B cell (primary cell): ENCODE measurements around the gene THADA. TPM values are rescaled to one million over a fixed set of nuclear protein-coding genes. Genes with fewer than 3 reads are reported as not detected.

Experiments used
- ATAC-seq: fragments of 200-7000 bp; cut with Tn5 transposase; one replicate; pipeline ENCODE4 v1.10.0; 2021; ENCODE audit warnings: low read depth, mild to moderate bottlenecking, moderate number of reproducible peaks, moderate library complexity
- CTCF ChIA-PET: fragments of 350-600 bp; sonication (Branson Sonifier 250); formaldehyde crosslinking; loops from one replicate; lab custom pipeline; 2021; ENCODE audit warnings: antibody characterized with exemption, inconsistent platforms; lab: Charles Lee
- POLR2A ChIA-PET: fragments of 350-600 bp; sonication (Branson Sonifier 250); formaldehyde crosslinking; loops from one replicate; lab custom pipeline; 2021; ENCODE audit warnings: antibody characterized with exemption; lab: Charles Lee
- DNase-seq: peaks from one replicate; pipeline ENCODE4 v3.0.0; 2013
- H2AFZ ChIP-seq: 2 replicates; pipeline ENCODE4 v1.6.1; 2012; ENCODE audit warnings: mild to moderate bottlenecking, low read depth, low read length; ENCODE audit not compliant: insufficient read depth, poor library complexity, severe bottlenecking
- H3K27ac ChIP-seq, 2 donors: 1 replicate in 1 of 2; 2 replicates in 1 of 2; pipeline ENCODE4 v1.5.1; 2012 to 2013; ENCODE audit warnings: low read length in 2 of 2, mild to moderate bottlenecking in 2 of 2, moderate library complexity in 1 of 2
- H3K27me3 ChIP-seq, 4 experiments: fragments of 200-600 bp in 1 of 4; sonication (generic) in 1 of 4; replicated peaks in 1 of 4; 1 replicate in 2 of 4; 2 replicates in 2 of 4; pipeline versions ENCODE4 v1.6.1 to v1.7.0; 2013 to 2016; ENCODE audit warnings: low read length in 3 of 4, mild to moderate bottlenecking in 2 of 4, mixed read lengths in 1 of 4, moderate library complexity in 1 of 4; ENCODE audit not compliant: insufficient read depth in 4 of 4, control insufficient read depth in 3 of 4; ENCODE audit errors: control extremely low read depth in 1 of 4
- H3K36me3 ChIP-seq, 2 experiments: replicated peaks in 1 of 2; 1 replicate in 1 of 2; 2 replicates in 1 of 2; pipeline versions ENCODE4 v1.6.1 to v1.7.1; 2013; ENCODE audit warnings: low read length in 1 of 2; ENCODE audit not compliant: insufficient read depth in 2 of 2, control insufficient read depth in 1 of 2; ENCODE audit errors: control extremely low read depth in 1 of 2, extremely low read depth in 1 of 2
- H3K4me1 ChIP-seq, 2 donors: fragments of 200-600 bp in 1 of 2; sonication (generic) in 1 of 2; 1 replicate in 1 of 2; 2 replicates in 1 of 2; pipeline versions ENCODE4 v1.5.1 to v1.6.1; 2013 to 2017; ENCODE audit warnings: low read length in 2 of 2; ENCODE audit not compliant: control insufficient read depth in 2 of 2, insufficient read depth in 2 of 2
- H3K4me2 ChIP-seq: replicated peaks from 2 replicates; pipeline ENCODE3; 2012; ENCODE audit warnings: mild to moderate bottlenecking, low read depth, low read length; ENCODE audit not compliant: poor library complexity, severe bottlenecking
- H3K4me3 ChIP-seq, 5 experiments: fragments of 200-600 bp in 1 of 5; sonication (generic) in 1 of 5; 1 replicate in 3 of 5; 2 replicates in 2 of 5; pipeline versions ENCODE4 v1.5.1 to v1.7.0; 2011 to 2016; ENCODE audit warnings: low read length in 4 of 5, mild to moderate bottlenecking in 4 of 5, low read depth in 2 of 5, control low read depth in 1 of 5, moderate library complexity in 1 of 5; ENCODE audit not compliant: insufficient read depth in 1 of 5; ENCODE audit errors: control extremely low read depth in 1 of 5, extremely low read depth in 1 of 5
- H3K79me2 ChIP-seq: fragments of 200-600 bp; sonication (generic); one replicate; pipeline ENCODE4 v1.6.0; 2016; ENCODE audit warnings: low read length; ENCODE audit not compliant: control insufficient read depth, insufficient read depth
- H3K9ac ChIP-seq: fragments of 200-600 bp; sonication (generic); 2 replicates; pipeline ENCODE4 v1.6.1; 2017; ENCODE audit warnings: mild to moderate bottlenecking, low read length, moderate library complexity
- H3K9me3 ChIP-seq, 3 donors: one replicate each; pipeline versions ENCODE4 v1.6.1 to v1.7.1; 2013; ENCODE audit warnings: low read length in 2 of 3; ENCODE audit not compliant: control insufficient read depth in 2 of 3, insufficient read depth in 1 of 3; ENCODE audit errors: control extremely low read depth in 1 of 3
- H4K20me1 ChIP-seq: 2 replicates; pipeline ENCODE4 v1.6.0; 2012; ENCODE audit warnings: mild to moderate bottlenecking, low read length; ENCODE audit not compliant: insufficient read depth, control insufficient read depth, poor library complexity, severe bottlenecking
- H3K27ac Mint-ChIP-seq: one replicate; pipeline ENCODE4 v1.8.0; 2021; ENCODE audit warnings: mixed read lengths
- H3K27me3 Mint-ChIP-seq: one replicate; pipeline ENCODE4 v1.8.0; 2021; ENCODE audit warnings: mixed read lengths
- H3K4me1 Mint-ChIP-seq: one replicate; pipeline ENCODE4 v1.8.0; 2021; ENCODE audit warnings: mixed read lengths
- H3K4me3 Mint-ChIP-seq: one replicate; pipeline ENCODE4 v1.8.0; 2021; ENCODE audit warnings: mixed read lengths
- H3K9me3 Mint-ChIP-seq: one replicate; pipeline ENCODE4 v1.8.0; 2022; ENCODE audit warnings: mixed read lengths; ENCODE audit not compliant: insufficient read depth
- CTCF ChIP-seq: fragments of 200-600 bp; IDR thresholded peaks from one replicate; pipeline ENCODE4 v1.8.0; 2022; ENCODE audit warnings: antibody characterized with exemption, mild to moderate bottlenecking
- EZH2 ChIP-seq: IDR thresholded peaks from 2 replicates; pipeline ENCODE4 v1.6.1; 2012; ENCODE audit warnings: borderline replicate concordance, low read depth, mild to moderate bottlenecking, moderate library complexity, low read length; ENCODE audit not compliant: insufficient read depth, poor library complexity, severe bottlenecking
- WGBS: methylation state at CpG from one replicate; pipeline ENCODE4 v1.1.5; 2013; ENCODE audit warnings: missing lambda C conversion rate; ENCODE audit not compliant: insufficient coverage; 5-methylcytosine and 5-hydroxymethylcytosine counted together
- intact Hi-C: fragments of 100-400 bp; cut with micrococcal nuclease; formaldehyde crosslinking; loops from one replicate; pipeline ENCODE4 v1.10.0; 2022
- polyA plus RNA-seq: library from polyadenylated mRNA; depleted of rRNA; stranded (reverse); fragments of >200 nt; gene quantifications from 2 replicates; pipeline ENCODE4 v1.2.3, GENCODE V29; 2012
- total RNA-seq, 2 donors: library from RNA; stranded (reverse); fragments of 120-200 nt in 1 of 2; gene quantifications; 1 replicate in 1 of 2; 2 replicates in 1 of 2; pipeline versions ENCODE4 v1.2.3 to v1.2.4, GENCODE V29; 2013 to 2022

Gene THADA
- total and polyA plus RNA-seq, 2 donors (not counting 1 experiment from before 2014, with no cell fraction given): 17.6 to 48.5 TPM

- Histone ChIP-seq H3K27me3 (no peaks in the 10 kb centered on the region), H2AFZ (no peak overlapping the region), H3K79me2 (no peaks in the 10 kb centered on the region), H3K9ac (no peak overlapping the region), H4K20me1 (no peaks in the 10 kb centered on the region), H3K36me3 (peaks cover 2 to 62% of the 10 kb centered on the region in 2 experiments), H3K4me1 (no peaks in the 10 kb centered on the region), H3K4me2 (no peak overlapping the region), H3K27ac (no peak overlapping the region), H3K9me3 (no peaks in the 10 kb centered on the region), H3K4me3 (no peak overlapping the region)
- no peak overlapping the region for H3K4me3 Mint-ChIP-seq
- no peak overlapping the region for H3K27ac Mint-ChIP-seq
- no peaks in the 10 kb centered on the region for H3K4me1 Mint-ChIP-seq
- ATAC-seq (no peak), DNase-seq (no peak)
- no peaks in the 10 kb centered on the region for H3K9me3 Mint-ChIP-seq
- intact Hi-C loops: no loop called here
- TF ChIP-seq CTCF: no peak
- no peak for TF ChIP-seq EZH2
- whole genome bisulfite sequencing: 100% methylated on average over 1 of the region's 1 CpG
- H3K27me3 Mint-ChIP-seq: no peaks in the 10 kb centered on the region
- ChIA-PET CTCF (interaction anchor here (1.4 to 2.5 kb wide), 2 partner anchors 10 to 20 kb away, joined by 3 to 13 read pairs; no protein-coding TSS in a partner anchor), POLR2A (no interaction called here)
These were observed 38.6 kb downstream of the THADA start for GRCh38 chr2:43557196-43557595.

- no peak for DNase-seq
- Mint-ChIP-seq H3K4me1 (no peaks in the 10 kb centered on the region), H3K9me3 (no peaks in the 10 kb centered on the region), H3K27me3 (no peaks in the 10 kb centered on the region), H3K27ac (no peak overlapping the region), H3K4me3 (no peak overlapping the region)
- intact Hi-C loops: no loop called here
- H3K27me3 ChIP-seq: no peaks in the 10 kb centered on the region
- H2AFZ ChIP-seq: no peak overlapping the region
- H3K27ac ChIP-seq: no peak overlapping the region
- peaks cover 2 to 63% of the 10 kb centered on the region in 2 experiments for H3K36me3 ChIP-seq
- no peak overlapping the region for H3K9ac ChIP-seq
- 100% methylated on average over 2 of the region's 5 CpGs for WGBS
- H3K9me3 ChIP-seq: no peaks in the 10 kb centered on the region
- no peak for TF ChIP-seq CTCF
- TF ChIP-seq EZH2: no peak
- H3K4me3 ChIP-seq: no peak overlapping the region
- POLR2A ChIA-PET: no interaction called here
- H3K4me2 ChIP-seq: no peak overlapping the region
- no peaks in the 10 kb centered on the region for H3K79me2 ChIP-seq
- H4K20me1 ChIP-seq: no peaks in the 10 kb centered on the region
- H3K4me1 ChIP-seq: no peaks in the 10 kb centered on the region
- no peak for ATAC-seq
- CTCF ChIA-PET: interaction anchor here (1.4 to 2.5 kb wide), 2 partner anchors 11 to 21 kb away, joined by 3 to 13 read pairs; no protein-coding TSS in a partner anchor
These were observed 39.6 kb downstream of the THADA start for GRCh38 chr2:43556256-43556655.
